ENCODE results near the gene GDF11.
"Not testable (repeated sequence)": the region's sequence is repeated elsewhere in the genome, so short reads cannot be mapped to it uniquely, and the experiment has no call there.

Gene GDF11

GRCh38 chr12:55738123-55739024 is 4.5 kb upstream of the GDF11 start:
- Mint-ChIP-seq H3K9me3 (ENCODE audit: low read depth) (no peaks in the 10 kb centered on the region), H3K36me3 (no peaks in the 10 kb centered on the region), H3K27ac (peak overlapping the region; percentile 86), H3K4me1 (ENCODE audit: low read depth) (peaks cover 27% of the 10 kb centered on the region), H3K27me3 (no peaks in the 10 kb centered on the region), H3K4me3 (peak overlapping the region; percentile 89)

DNA sequence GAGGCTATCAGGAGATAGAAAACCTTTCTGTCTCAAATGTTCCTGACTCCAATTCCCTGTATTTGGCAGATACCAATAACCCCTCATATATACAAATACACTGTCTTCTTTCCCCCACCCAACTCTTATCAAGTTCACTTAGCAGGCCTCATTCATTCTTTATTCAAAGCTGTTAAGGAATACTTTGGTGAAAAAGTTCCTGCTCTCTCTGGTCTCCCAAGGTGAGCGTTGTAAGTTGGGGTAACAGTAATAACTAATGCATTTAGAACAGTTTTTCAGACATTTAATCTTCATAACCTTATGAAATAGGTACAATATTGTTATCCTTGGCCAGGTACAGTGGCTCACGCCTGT is 3.9 kb upstream of the GDF11 start:
- Mint-ChIP-seq H3K27me3 (no peaks in the 10 kb centered on the region), H3K9me3 (ENCODE audit: low read depth) (no peaks in the 10 kb centered on the region), H3K27ac (no peak overlapping the region), H3K4me1 (ENCODE audit: low read depth) (peaks cover 27% of the 10 kb centered on the region), H3K4me3 (peak overlapping the region; percentile 89), H3K36me3 (no peaks in the 10 kb centered on the region)

DNA sequence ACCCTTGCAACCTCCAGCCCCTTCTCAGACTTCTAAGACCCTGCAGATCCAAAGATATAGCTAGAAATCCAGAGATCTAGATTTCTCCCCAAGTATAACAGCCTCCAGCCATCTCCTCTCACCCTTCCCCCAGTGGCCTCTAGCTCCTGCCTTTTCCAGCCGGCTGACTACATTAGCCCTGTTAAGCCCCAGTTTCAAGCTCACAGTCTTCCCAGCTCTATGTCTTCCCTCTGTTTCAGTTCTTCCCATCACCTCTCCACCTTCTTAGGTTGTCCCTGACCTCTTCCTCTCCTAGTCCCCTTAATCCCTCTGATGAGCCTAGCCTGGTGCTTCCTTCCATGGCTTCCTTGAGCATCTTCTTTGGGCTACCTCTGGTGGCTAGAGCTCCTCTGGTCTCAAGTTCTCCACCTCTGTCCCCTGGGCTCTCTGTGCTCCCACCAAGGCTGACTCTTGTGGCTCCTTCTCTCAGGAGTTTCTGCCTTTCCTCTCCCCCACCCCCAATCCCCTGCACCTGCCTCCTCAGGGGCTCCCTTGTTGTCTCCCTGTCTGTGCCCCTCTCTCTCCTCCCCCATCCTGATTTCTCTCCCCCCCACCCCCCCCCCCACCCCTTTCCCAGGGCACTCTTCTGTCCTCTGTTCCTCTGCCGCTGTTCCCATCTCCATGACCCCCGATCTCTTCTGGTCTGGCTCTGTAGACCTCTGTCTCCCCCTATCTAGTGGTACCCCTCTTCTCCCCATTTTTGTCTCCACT is 816 bp upstream of the GDF11 start:
- peak overlapping the region; percentile 23 for H3K27ac Mint-ChIP-seq
- H3K4me1 Mint-ChIP-seq (ENCODE audit: low read depth) = peaks cover 45% of the 10 kb centered on the region
- H3K36me3 Mint-ChIP-seq = no peaks in the 10 kb centered on the region
- peak overlapping the region; percentile 87 for H3K4me3 Mint-ChIP-seq
- H3K9me3 Mint-ChIP-seq (ENCODE audit: low read depth) = no peaks in the 10 kb centered on the region
- H3K27me3 Mint-ChIP-seq = no peaks in the 10 kb centered on the region

DNA sequence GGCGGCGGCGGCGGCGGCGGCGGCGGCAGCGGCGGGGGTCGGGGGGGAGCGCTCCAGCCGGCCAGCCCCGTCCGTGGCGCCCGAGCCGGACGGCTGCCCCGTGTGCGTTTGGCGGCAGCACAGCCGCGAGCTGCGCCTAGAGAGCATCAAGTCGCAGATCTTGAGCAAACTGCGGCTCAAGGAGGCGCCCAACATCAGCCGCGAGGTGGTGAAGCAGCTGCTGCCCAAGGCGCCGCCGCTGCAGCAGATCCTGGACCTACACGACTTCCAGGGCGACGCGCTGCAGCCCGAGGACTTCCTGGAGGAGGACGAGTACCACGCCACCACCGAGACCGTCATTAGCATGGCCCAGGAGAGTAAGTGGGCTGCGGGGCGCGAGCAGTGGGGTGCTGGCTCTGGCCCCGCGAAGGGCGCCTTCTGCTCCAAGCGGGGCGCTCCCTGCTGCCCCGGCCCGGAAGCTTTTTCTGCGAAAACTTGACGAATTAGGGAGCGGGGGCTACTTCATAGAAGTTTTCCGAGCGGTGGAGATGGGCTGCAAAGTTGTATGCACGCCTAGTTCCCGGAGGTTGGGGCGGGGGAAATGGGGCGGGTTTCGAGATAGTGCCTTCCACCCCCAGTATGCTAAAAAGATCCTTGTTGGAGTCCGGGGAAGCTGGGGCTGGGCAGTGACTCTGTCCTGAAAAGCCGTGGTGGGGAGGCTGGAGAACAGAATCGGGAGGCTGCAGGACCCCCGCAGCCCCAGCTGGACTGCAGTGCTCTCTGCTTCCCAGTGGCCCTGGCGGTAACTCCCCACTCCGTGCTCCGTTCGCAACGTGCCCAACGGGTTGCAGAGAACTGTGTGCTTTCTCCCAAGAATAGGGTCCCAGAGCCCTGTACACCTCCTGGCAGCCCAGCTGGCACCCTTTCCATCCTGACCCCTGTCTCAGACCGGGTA is 751 bp downstream of the GDF11 start:
- Mint-ChIP-seq H3K36me3 (no peaks in the 10 kb centered on the region), H3K9me3 (ENCODE audit: low read depth) (no peaks in the 10 kb centered on the region), H3K4me3 (peak overlapping the region; percentile 90), H3K27ac (peak overlapping the region; percentile 55), H3K27me3 (no peaks in the 10 kb centered on the region), H3K4me1 (ENCODE audit: low read depth) (peaks cover 32% of the 10 kb centered on the region)

GRCh38 chr12:55744340-55745030 is 1.6 kb downstream of the GDF11 start:
- Mint-ChIP-seq H3K4me1 (ENCODE audit: low read depth) (peaks cover 32% of the 10 kb centered on the region), H3K27ac (peak overlapping the region; percentile 55), H3K36me3 (no peaks in the 10 kb centered on the region), H3K27me3 (no peaks in the 10 kb centered on the region), H3K9me3 (ENCODE audit: low read depth) (no peaks in the 10 kb centered on the region), H3K4me3 (peak overlapping the region; percentile 90)

- Mint-ChIP-seq H3K4me1 (ENCODE audit: low read depth) (peaks cover 32% of the 10 kb centered on the region), H3K9me3 (ENCODE audit: low read depth) (no peaks in the 10 kb centered on the region), H3K36me3 (no peaks in the 10 kb centered on the region), H3K4me3 (peak overlapping the region; percentile 90), H3K27ac (peak overlapping the region; percentile 70), H3K27me3 (no peaks in the 10 kb centered on the region)
Observed at GRCh38 chr12:55745361-55746173, 2.6 kb downstream of the GDF11 start.

DNA sequence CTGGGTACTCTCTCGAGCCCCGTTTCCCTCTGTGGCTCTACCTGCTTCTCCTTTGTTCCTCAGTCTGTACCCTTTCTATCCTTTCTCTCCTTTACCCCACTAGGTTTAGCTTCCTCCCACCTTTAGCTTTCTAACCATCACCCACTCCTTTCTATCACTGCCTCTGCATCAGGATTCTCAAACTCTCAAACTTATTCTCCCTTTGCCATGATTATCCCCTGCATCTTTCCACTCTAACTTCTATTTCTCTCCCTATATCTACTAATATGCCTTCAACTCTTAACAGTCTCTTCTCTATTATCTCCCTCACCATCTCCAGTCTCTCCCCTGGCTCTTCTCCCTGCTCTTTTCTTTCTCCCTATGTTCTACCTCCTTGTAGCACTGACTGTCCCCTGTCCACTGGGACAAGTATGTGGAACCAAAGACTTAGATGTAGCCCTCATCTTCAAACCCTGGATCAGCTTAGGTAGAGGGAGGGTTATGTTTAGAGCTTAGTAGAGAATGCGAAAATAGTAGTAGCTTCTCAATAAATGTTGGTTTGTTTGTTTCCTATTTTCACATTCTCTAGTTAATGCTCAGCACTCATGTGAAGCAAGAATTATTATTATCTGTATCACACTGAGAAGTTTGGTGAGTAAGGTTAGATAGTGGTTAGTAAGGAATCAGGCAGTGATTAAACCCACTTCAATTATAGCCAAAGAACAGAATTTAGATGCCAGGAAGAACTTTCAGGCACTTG is 3.4 kb downstream of the GDF11 start:
- H3K4me3 Mint-ChIP-seq = peak overlapping the region; percentile 44
- peak overlapping the region; percentile 70 for H3K27ac Mint-ChIP-seq
- H3K36me3 Mint-ChIP-seq = no peaks in the 10 kb centered on the region
- peaks cover 30% of the 10 kb centered on the region for H3K4me1 Mint-ChIP-seq (ENCODE audit: low read depth)
- no peaks in the 10 kb centered on the region for H3K27me3 Mint-ChIP-seq
- H3K9me3 Mint-ChIP-seq (ENCODE audit: low read depth) = no peaks in the 10 kb centered on the region

- Mint-ChIP-seq H3K4me3 (no peak overlapping the region), H3K27ac (peak overlapping the region; percentile 70)
Observed at GRCh38 chr12:55746913-55747231, 4.0 kb downstream of the GDF11 start.

DNA sequence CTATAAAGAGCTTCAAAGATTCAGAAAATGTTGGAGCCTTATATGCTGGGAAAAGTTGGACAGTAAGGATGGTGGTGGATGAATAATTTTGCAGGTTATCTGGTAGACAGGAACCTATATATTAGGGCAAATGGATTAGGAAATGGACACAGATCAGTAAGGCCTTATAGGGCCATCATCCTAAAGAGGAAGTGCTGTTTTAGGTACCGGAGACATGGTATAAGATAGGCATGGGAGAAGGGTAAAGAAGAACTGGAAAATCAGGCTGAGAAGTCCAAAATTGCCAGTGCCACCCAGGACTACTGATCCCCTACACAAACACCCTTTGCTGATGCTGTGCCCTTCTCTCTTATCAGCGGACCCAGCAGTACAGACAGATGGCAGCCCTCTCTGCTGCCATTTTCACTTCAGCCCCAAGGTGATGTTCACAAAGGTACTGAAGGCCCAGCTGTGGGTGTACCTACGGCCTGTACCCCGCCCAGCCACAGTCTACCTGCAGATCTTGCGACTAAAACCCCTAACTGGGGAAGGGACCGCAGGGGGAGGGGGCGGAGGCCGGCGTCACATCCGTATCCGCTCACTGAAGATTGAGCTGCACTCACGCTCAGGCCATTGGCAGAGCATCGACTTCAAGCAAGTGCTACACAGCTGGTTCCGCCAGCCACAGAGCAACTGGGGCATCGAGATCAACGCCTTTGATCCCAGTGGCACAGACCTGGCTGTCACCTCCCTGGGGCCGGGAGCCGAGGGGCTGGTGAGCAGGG is 5.5 kb downstream of the GDF11 start:
- H3K27me3 Mint-ChIP-seq = no peaks in the 10 kb centered on the region
- H3K4me1 Mint-ChIP-seq (ENCODE audit: low read depth) = peaks cover 23% of the 10 kb centered on the region
- H3K4me3 Mint-ChIP-seq = no peak overlapping the region
- no peak overlapping the region for H3K27ac Mint-ChIP-seq
- H3K36me3 Mint-ChIP-seq = no peaks in the 10 kb centered on the region
- no peaks in the 10 kb centered on the region for H3K9me3 Mint-ChIP-seq (ENCODE audit: low read depth)

More at GRCh38 chr12:55746913-55747231, 4.0 kb downstream of the GDF11 start:
- Mint-ChIP-seq H3K4me1 (ENCODE audit: low read depth) (peaks cover 30% of the 10 kb centered on the region), H3K27me3 (no peaks in the 10 kb centered on the region), H3K9me3 (ENCODE audit: low read depth) (no peaks in the 10 kb centered on the region), H3K36me3 (no peaks in the 10 kb centered on the region)

- Mint-ChIP-seq H3K36me3 (no peaks in the 10 kb centered on the region), H3K27me3 (no peaks in the 10 kb centered on the region), H3K27ac (peak overlapping the region; percentile 62)
Observed at GRCh38 chr12:55755246-55755645, 12.3 kb downstream of the GDF11 start.

GRCh38 chr12:55757701-55758100 is 14.8 kb downstream of the GDF11 start:
- Mint-ChIP-seq H3K4me1 (ENCODE audit: low read depth) (peaks cover 8% of the 10 kb centered on the region), H3K36me3 (peaks cover 3% of the 10 kb centered on the region)

More at GRCh38 chr12:55755246-55755645, 12.3 kb downstream of the GDF11 start:
- Mint-ChIP-seq H3K4me1 (ENCODE audit: low read depth) (peaks cover 3% of the 10 kb centered on the region), H3K9me3 (ENCODE audit: low read depth) (no peaks in the 10 kb centered on the region), H3K4me3 (no peak overlapping the region)

GRCh38 chr12:55758575-55758974 is 15.7 kb downstream of the GDF11 start:
- H3K27ac Mint-ChIP-seq; H3K4me1 Mint-ChIP-seq (ENCODE audit: low read depth); H3K27me3 Mint-ChIP-seq; H3K9me3 Mint-ChIP-seq (ENCODE audit: low read depth); H3K4me3 Mint-ChIP-seq; H3K36me3 Mint-ChIP-seq: not testable (repeated sequence)

More at GRCh38 chr12:55757701-55758100, 14.8 kb downstream of the GDF11 start:
- no peaks in the 10 kb centered on the region for H3K27me3 Mint-ChIP-seq
- no peak overlapping the region for H3K27ac Mint-ChIP-seq
- no peak overlapping the region for H3K4me3 Mint-ChIP-seq
- H3K9me3 Mint-ChIP-seq (ENCODE audit: low read depth) = no peaks in the 10 kb centered on the region

Data from activated naive CD8-positive, alpha-beta T cell (primary cell).